Endothelial cell (in vitro differentiated cells): Measurements from ENCODE around the gene PARD3B. TPM values are rescaled to one million over a fixed set of nuclear protein-coding genes. Genes with fewer than 3 reads are reported as not detected.

Source experiments
- DNase-seq: peaks from one replicate; pipeline ENCODE4 v3.0.0; 2021; ENCODE audit warnings: low spot score
- H3K27ac Mint-ChIP-seq: one replicate; pipeline ENCODE4 v1.8.0; 2021; ENCODE audit warnings: mixed read lengths, inconsistent platforms; ENCODE audit not compliant: unreplicated experiment
- H3K27me3 Mint-ChIP-seq: one replicate; pipeline ENCODE4 v1.8.0; 2021; ENCODE audit warnings: mild to moderate bottlenecking, moderate library complexity, mixed read lengths, inconsistent platforms; ENCODE audit not compliant: unreplicated experiment
- H3K36me3 Mint-ChIP-seq: one replicate; pipeline ENCODE4 v1.8.0; 2021; ENCODE audit warnings: mild to moderate bottlenecking, low read depth, mixed read lengths, inconsistent platforms; ENCODE audit not compliant: unreplicated experiment
- H3K4me1 Mint-ChIP-seq: one replicate; pipeline ENCODE4 v1.8.0; 2021; ENCODE audit warnings: mild to moderate bottlenecking, mixed read lengths, inconsistent platforms; ENCODE audit not compliant: unreplicated experiment
- H3K4me3 Mint-ChIP-seq: one replicate; pipeline ENCODE4 v1.8.0; 2021; ENCODE audit warnings: mild to moderate bottlenecking, mixed read lengths, inconsistent platforms; ENCODE audit not compliant: unreplicated experiment
- H3K9me3 Mint-ChIP-seq: one replicate; pipeline ENCODE4 v1.8.0; 2021; ENCODE audit warnings: mixed read lengths, inconsistent platforms; ENCODE audit not compliant: unreplicated experiment
- CTCF ChIP-seq: fragments of 200-600 bp; sonication (generic); IDR thresholded peaks from one replicate; pipeline ENCODE4 v1.5.0; 2021; ENCODE audit warnings: antibody characterized with exemption; ENCODE audit not compliant: unreplicated experiment
- total RNA-seq: library from RNA; stranded (reverse); fragmentation: NEBNext Ultra II Directional; extraction: Animal tissue kit (Norgen Biotek cat#: 25700); gene quantifications from one replicate; pipeline ENCODE4 v1.2.1, GENCODE V29; 2021; ENCODE audit not compliant: unreplicated experiment

Gene PARD3B
- total RNA-seq, 1 donor from 2014 or later: 17.4 TPM

- no peak overlapping the region for H3K4me3 Mint-ChIP-seq
- H3K27me3 Mint-ChIP-seq: no peaks in the 10 kb centered on the region
- no peak for DNase-seq
- no peaks in the 10 kb centered on the region for H3K9me3 Mint-ChIP-seq
- no peak for TF ChIP-seq CTCF
- H3K4me1 Mint-ChIP-seq: no peaks in the 10 kb centered on the region
- H3K27ac Mint-ChIP-seq: no peak overlapping the region
- H3K36me3 Mint-ChIP-seq: no peaks in the 10 kb centered on the region
Observed at GRCh38 chr2:204662956-204663355, 117.7 kb downstream of the PARD3B start.

- no peaks in the 10 kb centered on the region for H3K9me3 Mint-ChIP-seq
- H3K27ac Mint-ChIP-seq: no peak overlapping the region
Observed at GRCh38 chr2:204663816-204664425, 118.6 kb downstream of the PARD3B start.

GRCh38 chr2:204664708-204665121 lies 119.4 kb downstream of the PARD3B start:
- no peak for DNase-seq
- no peak overlapping the region for H3K27ac Mint-ChIP-seq
- TF ChIP-seq CTCF: no peak
- H3K9me3 Mint-ChIP-seq: no peaks in the 10 kb centered on the region
- no peak overlapping the region for H3K4me3 Mint-ChIP-seq
- H3K27me3 Mint-ChIP-seq: no peaks in the 10 kb centered on the region
- H3K4me1 Mint-ChIP-seq: no peaks in the 10 kb centered on the region
- H3K36me3 Mint-ChIP-seq: no peaks in the 10 kb centered on the region

More at GRCh38 chr2:204663816-204664425, 118.6 kb downstream of the PARD3B start:
- H3K36me3 Mint-ChIP-seq: no peaks in the 10 kb centered on the region
- no peak for TF ChIP-seq CTCF
- DNase-seq: no peak
- no peaks in the 10 kb centered on the region for H3K4me1 Mint-ChIP-seq
- H3K27me3 Mint-ChIP-seq: no peaks in the 10 kb centered on the region
- no peak overlapping the region for H3K4me3 Mint-ChIP-seq

- H3K36me3 Mint-ChIP-seq: no peaks in the 10 kb centered on the region
- H3K9me3 Mint-ChIP-seq: no peaks in the 10 kb centered on the region
- no peak for TF ChIP-seq CTCF
- no peaks in the 10 kb centered on the region for H3K4me1 Mint-ChIP-seq
- no peak for DNase-seq
- H3K27me3 Mint-ChIP-seq: no peaks in the 10 kb centered on the region
- no peak overlapping the region for H3K27ac Mint-ChIP-seq
- no peak overlapping the region for H3K4me3 Mint-ChIP-seq
Observed at GRCh38 chr2:204665207-204665606, 119.9 kb downstream of the PARD3B start.

DNA sequence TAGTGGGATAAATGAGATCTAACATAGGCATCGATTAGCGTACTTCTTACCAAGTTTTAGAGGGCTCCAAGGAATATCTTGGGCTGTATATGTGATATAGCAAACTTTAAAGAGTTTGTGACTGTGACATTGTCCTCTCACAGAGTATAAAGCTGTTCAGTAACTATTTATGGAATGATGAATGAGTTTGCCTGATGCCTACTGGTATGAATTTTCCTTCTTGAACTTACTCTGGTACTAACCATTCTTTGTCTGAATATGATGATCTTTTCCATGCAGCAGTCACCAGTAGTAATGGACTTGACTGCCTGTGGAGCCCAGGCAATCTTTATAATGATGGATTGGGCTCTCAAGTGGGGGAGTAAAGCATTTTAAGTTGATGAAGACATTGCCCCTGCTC lies 120.5 kb downstream of the PARD3B start:
- H3K4me3 Mint-ChIP-seq: no peak overlapping the region
- H3K9me3 Mint-ChIP-seq: no peaks in the 10 kb centered on the region
- H3K27me3 Mint-ChIP-seq: no peaks in the 10 kb centered on the region
- H3K36me3 Mint-ChIP-seq: no peaks in the 10 kb centered on the region
- no peak for TF ChIP-seq CTCF
- DNase-seq: no peak
- H3K4me1 Mint-ChIP-seq: no peaks in the 10 kb centered on the region
- no peak overlapping the region for H3K27ac Mint-ChIP-seq
